Karpas-422 (cell line): ENCODE measurements around the gene EPOP. TPM values are rescaled to one million over a fixed set of nuclear protein-coding genes. Genes with fewer than 3 reads are reported as not detected.
A peak's percentile ranks its signal among the peaks of the same experiment; 100 is the strongest.

Experiments used
- DNase-seq: peaks from one replicate; pipeline ENCODE4 v3.0.0-alpha.2; 2015
- H2AFZ ChIP-seq: fragments of 200-600 bp; sonication (generic); 2 replicates; pipeline ENCODE4 v1.6.1; 2014; ENCODE audit warnings: antibody characterized with exemption, low read length, mixed read lengths
- H3K27ac ChIP-seq: fragments of 200-600 bp; sonication (generic); 2 replicates; pipeline ENCODE4 v1.5.1; 2014; ENCODE audit warnings: mild to moderate bottlenecking, low read length, moderate library complexity
- H3K27me3 ChIP-seq: fragments of 200-600 bp; sonication (generic); 2 replicates; pipeline ENCODE4 v1.6.1; 2014; ENCODE audit warnings: low read length, mixed read lengths
- H3K36me3 ChIP-seq: fragments of 200-600 bp; sonication (generic); 2 replicates; pipeline ENCODE4 v1.6.1; 2014; ENCODE audit warnings: low read length, mixed read lengths; ENCODE audit not compliant: insufficient read depth
- H3K4me1 ChIP-seq: fragments of 200-600 bp; sonication (generic); 2 replicates; pipeline ENCODE4 v1.6.1; 2014; ENCODE audit warnings: mild to moderate bottlenecking, low read length, mixed read lengths
- H3K4me2 ChIP-seq: fragments of 200-600 bp; sonication (generic); 2 replicates; pipeline ENCODE4 v1.6.1; 2014; ENCODE audit warnings: low read length, low read depth, mild to moderate bottlenecking; ENCODE audit not compliant: poor library complexity, severe bottlenecking
- H3K4me3 ChIP-seq: fragments of 200-600 bp; sonication (generic); 2 replicates; pipeline ENCODE4 v1.5.1; 2014; ENCODE audit warnings: mild to moderate bottlenecking, antibody characterized with exemption, low read length, mixed read lengths
- H3K79me2 ChIP-seq: fragments of 200-600 bp; sonication (generic); 2 replicates; pipeline ENCODE4 v1.6.1; 2014; ENCODE audit warnings: mild to moderate bottlenecking, low read length, mixed read lengths
- H3K9ac ChIP-seq: fragments of 200-600 bp; sonication (generic); 2 replicates; pipeline ENCODE4 v1.6.0; 2014; ENCODE audit warnings: low read length
- H3K9me2 ChIP-seq: fragments of 200-600 bp; sonication (generic), shearing (Covaris generic); replicated peaks from 2 replicates; pipeline ENCODE4 v1.6.0; 2014; ENCODE audit warnings: mild to moderate bottlenecking, low read length, moderate library complexity; ENCODE audit not compliant: insufficient read depth
- H3K9me3 ChIP-seq: fragments of 300-700, 200-600 bp; sonication (generic); 2 replicates; pipeline ENCODE4 v1.6.1; 2014; ENCODE audit warnings: low read length, mixed read lengths
- H4K20me1 ChIP-seq: fragments of 200-600 bp; sonication (generic); 2 replicates; pipeline ENCODE4 v1.6.1; 2014; ENCODE audit warnings: mild to moderate bottlenecking, antibody characterized with exemption, low read length, low read depth; ENCODE audit not compliant: insufficient read depth
- total RNA-seq: library from RNA; depleted of rRNA; stranded (reverse); fragments of >200 nt; shearing (Covaris generic); gene quantifications from 2 replicates; pipeline ENCODE4 v1.2.3, GENCODE V29; 2014; ENCODE audit warnings: low replicate concordance

The EPOP gene
- total RNA-seq, 1 experiment from 2014 or later, result 7.6 TPM

GRCh38 chr17:38691154-38691553 is 16.4 kb upstream of the EPOP start:
- Histone ChIP-seq H3K27me3 (no peaks in the 10 kb centered on the region), H3K4me3 (no peak overlapping the region), H3K9ac (no peak overlapping the region), H2AFZ (no peak overlapping the region), H3K4me2 (no peak overlapping the region), H3K9me3 (no peaks in the 10 kb centered on the region), H3K4me1 (no peaks in the 10 kb centered on the region), H3K79me2 (no peaks in the 10 kb centered on the region), H3K9me2 (no peaks in the 10 kb centered on the region), H4K20me1 (no peaks in the 10 kb centered on the region), H3K36me3 (no peaks in the 10 kb centered on the region), H3K27ac (no peak overlapping the region)
- DNase-seq, result peak; percentile 19

DNA sequence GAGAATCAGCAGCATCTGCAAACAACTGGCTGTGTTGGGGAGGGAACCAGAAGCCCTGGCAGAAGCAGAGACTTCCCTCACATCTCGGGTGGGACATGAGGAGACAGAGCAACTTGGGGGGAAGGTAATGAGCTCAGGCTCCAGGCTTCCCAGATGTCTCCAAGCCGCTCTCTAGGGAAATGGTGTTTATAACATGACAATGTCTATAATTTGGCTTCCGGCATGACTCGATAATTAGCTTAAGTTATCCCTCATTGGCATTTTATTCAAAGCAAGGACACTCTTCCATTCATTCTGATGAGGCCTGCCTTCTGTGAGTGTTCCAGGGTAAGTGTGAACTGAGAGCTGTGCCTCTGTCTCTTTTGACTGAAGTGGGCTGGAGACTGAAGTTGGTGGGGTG is 15.6 kb upstream of the EPOP start:
- DNase-seq, result peak; percentile 41
- Histone ChIP-seq H3K4me1 (no peaks in the 10 kb centered on the region), H3K27me3 (no peaks in the 10 kb centered on the region), H3K9me3 (no peaks in the 10 kb centered on the region), H3K36me3 (no peaks in the 10 kb centered on the region), H4K20me1 (no peaks in the 10 kb centered on the region), H3K79me2 (no peaks in the 10 kb centered on the region), H3K27ac (no peak overlapping the region), H3K9ac (no peak overlapping the region), H3K4me2 (no peak overlapping the region), H2AFZ (no peak overlapping the region), H3K4me3 (no peak overlapping the region), H3K9me2 (no peaks in the 10 kb centered on the region)

DNA sequence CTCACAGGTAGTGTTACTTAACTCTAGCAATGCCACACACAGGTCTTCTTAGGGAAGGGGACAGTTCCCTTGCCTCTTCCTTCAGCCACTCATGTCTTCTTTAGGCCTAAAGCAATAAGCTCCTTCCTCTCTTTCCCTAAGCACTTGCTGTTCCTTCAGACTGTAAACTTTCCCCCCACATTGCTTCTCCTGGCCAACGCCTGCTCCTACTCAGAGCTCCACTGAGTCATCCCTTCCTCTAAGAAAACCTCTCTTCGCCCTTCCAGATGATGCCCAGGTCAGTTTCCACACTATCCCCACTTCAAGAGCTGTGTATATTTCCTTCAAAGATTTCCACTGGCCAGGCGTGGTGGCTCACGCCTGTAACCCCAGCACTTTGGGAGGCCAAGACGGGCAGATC is 12.5 kb upstream of the EPOP start:
- Histone ChIP-seq H4K20me1 (no peaks in the 10 kb centered on the region), H3K4me2 (no peak overlapping the region), H3K9me3 (no peaks in the 10 kb centered on the region), H3K9ac (no peak overlapping the region), H3K27ac (no peak overlapping the region), H3K4me1 (no peaks in the 10 kb centered on the region), H2AFZ (no peak overlapping the region), H3K27me3 (no peaks in the 10 kb centered on the region), H3K36me3 (no peaks in the 10 kb centered on the region), H3K79me2 (no peaks in the 10 kb centered on the region), H3K9me2 (no peaks in the 10 kb centered on the region), H3K4me3 (no peak overlapping the region)
- peak; percentile 9 for DNase-seq

- Histone ChIP-seq H3K36me3 (no peaks in the 10 kb centered on the region), H2AFZ (no peak overlapping the region), H3K9me3 (no peaks in the 10 kb centered on the region), H3K4me1 (no peaks in the 10 kb centered on the region), H3K4me3 (no peak overlapping the region), H3K27ac (no peak overlapping the region), H3K27me3 (no peaks in the 10 kb centered on the region), H3K4me2 (no peak overlapping the region), H4K20me1 (no peaks in the 10 kb centered on the region), H3K79me2 (no peaks in the 10 kb centered on the region), H3K9ac (no peak overlapping the region), H3K9me2 (no peaks in the 10 kb centered on the region)
- DNase-seq, result peak; percentile 32
Observed at GRCh38 chr17:38685491-38685890, 10.7 kb upstream of the EPOP start.

GRCh38 chr17:38681096-38681495 is 6.3 kb upstream of the EPOP start:
- H3K4me2 ChIP-seq, result no peak overlapping the region
- H3K9me3 ChIP-seq, result no peaks in the 10 kb centered on the region
- H3K36me3 ChIP-seq, result no peaks in the 10 kb centered on the region
- no peaks in the 10 kb centered on the region for H3K9me2 ChIP-seq
- no peak overlapping the region for H2AFZ ChIP-seq
- H3K27me3 ChIP-seq, result no peaks in the 10 kb centered on the region
- no peak overlapping the region for H3K4me3 ChIP-seq
- peaks cover 5% of the 10 kb centered on the region for H3K4me1 ChIP-seq
- DNase-seq, result peak; percentile 33
- H3K79me2 ChIP-seq, result no peaks in the 10 kb centered on the region
- H3K27ac ChIP-seq, result no peak overlapping the region
- H3K9ac ChIP-seq, result no peak overlapping the region
- no peaks in the 10 kb centered on the region for H4K20me1 ChIP-seq

DNA sequence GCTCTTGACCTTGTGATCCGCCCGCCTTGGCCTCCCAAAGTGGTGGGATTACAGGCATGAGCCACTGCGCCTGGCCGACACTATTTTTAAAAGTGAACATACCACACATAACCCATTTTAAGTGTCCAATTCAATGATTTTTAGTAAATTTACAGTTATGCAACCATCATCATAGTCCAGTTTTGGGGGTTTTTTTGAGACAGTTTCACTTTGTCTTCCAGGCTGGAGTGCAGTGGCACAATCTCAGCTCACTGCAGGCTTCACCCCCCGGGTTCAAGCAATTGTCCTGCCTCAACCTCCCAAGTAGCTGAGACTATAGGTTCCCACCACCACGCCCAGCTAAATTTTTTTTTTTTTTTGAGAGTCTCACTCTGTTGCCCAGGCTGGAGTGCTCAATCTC is 3.1 kb upstream of the EPOP start:
- no peak overlapping the region for H2AFZ ChIP-seq
- H4K20me1 ChIP-seq, result peaks cover 3% of the 10 kb centered on the region; the same call in 1 of the 2 replicates
- H3K9me3 ChIP-seq, result no peaks in the 10 kb centered on the region
- H3K79me2 ChIP-seq, result no peaks in the 10 kb centered on the region
- no peaks in the 10 kb centered on the region for H3K9me2 ChIP-seq
- H3K4me2 ChIP-seq, result no peak overlapping the region
- no peak overlapping the region for H3K27ac ChIP-seq
- no peak overlapping the region for H3K9ac ChIP-seq
- no peaks in the 10 kb centered on the region for H3K27me3 ChIP-seq
- DNase-seq, result no peak
- peaks cover 26% of the 10 kb centered on the region for H3K4me1 ChIP-seq
- H3K36me3 ChIP-seq, result no peaks in the 10 kb centered on the region
- no peak overlapping the region for H3K4me3 ChIP-seq

GRCh38 chr17:38676706-38677504 is 2.1 kb upstream of the EPOP start:
- Histone ChIP-seq H4K20me1 (peaks cover 12% of the 10 kb centered on the region), H3K36me3 (no peaks in the 10 kb centered on the region), H3K4me1 (peaks cover 35% of the 10 kb centered on the region), H3K9me3 (no peaks in the 10 kb centered on the region), H3K4me3 (no peak overlapping the region), H3K4me2 (no peak overlapping the region), H3K9me2 (no peaks in the 10 kb centered on the region), H3K79me2 (no peaks in the 10 kb centered on the region), H3K9ac (peak overlapping the region; percentile 38; the same call in 1 of the 2 replicates), H3K27me3 (no peaks in the 10 kb centered on the region), H3K27ac (no peak overlapping the region), H2AFZ (peak overlapping the region; percentile 55; the same call in 1 of the 2 replicates)
- DNase-seq, result peak; percentile 93

- Histone ChIP-seq H3K4me1 (peaks cover 38% of the 10 kb centered on the region), H3K9ac (peak overlapping the region; percentile 93), H2AFZ (peak overlapping the region; percentile 77), H3K27ac (no peak overlapping the region), H3K4me3 (peak overlapping the region; percentile 91), H3K4me2 (peak overlapping the region; percentile 98), H3K36me3 (no peaks in the 10 kb centered on the region), H3K27me3 (no peaks in the 10 kb centered on the region), H3K9me3 (no peaks in the 10 kb centered on the region), H3K9me2 (no peaks in the 10 kb centered on the region), H3K79me2 (no peaks in the 10 kb centered on the region), H4K20me1 (peaks cover 14% of the 10 kb centered on the region)
- DNase-seq, result peak; percentile 71
Observed at GRCh38 chr17:38674014-38674748, 576 bp downstream of the EPOP start.
